Left ventricle myocardium inferior (tissue), 1 donor: Measurements from ENCODE around the gene SPTB. TPM values are rescaled to one million over a fixed set of nuclear protein-coding genes. Genes with fewer than 3 reads are reported as not detected.

Experiments used
- DNase-seq: peaks from one replicate; pipeline ENCODE4 v3.0.0-alpha.2; 2020
- H3K27ac ChIP-seq: fragments of 200-600 bp; replicated peaks from 2 replicates; pipeline ENCODE4 v1.8.0; 2021
- H3K27me3 ChIP-seq: fragments of 200-600 bp; 2 replicates; pipeline ENCODE4 v1.8.0; 2021; ENCODE audit warnings: low read depth
- H3K36me3 ChIP-seq: fragments of 200-600 bp; 2 replicates; pipeline ENCODE4 v1.8.0; 2021
- H3K4me1 ChIP-seq: fragments of 200-600 bp; 2 replicates; pipeline ENCODE4 v1.8.0; 2021
- H3K4me3 ChIP-seq: fragments of 200-600 bp; 2 replicates; pipeline ENCODE4 v1.8.0; 2021; ENCODE audit warnings: mild to moderate bottlenecking, moderate library complexity
- H3K9me3 ChIP-seq: fragments of 200-600 bp; replicated peaks from 2 replicates; pipeline ENCODE4 v1.8.0; 2021
- CTCF ChIP-seq: fragments of 200-600 bp; IDR thresholded peaks from 2 replicates; pipeline ENCODE4 v1.8.0; 2021; ENCODE audit warnings: antibody characterized with exemption, mild to moderate bottlenecking, borderline replicate concordance
- intact Hi-C: fragments of 100-400 bp; cut with micrococcal nuclease; formaldehyde crosslinking; loops from one replicate; pipeline ENCODE4 v1.11.0; 2022
- total RNA-seq: library from RNA; stranded (reverse); fragmentation: NEBNext Ultra II Directional; extraction: Animal tissue kit (Norgen Biotek cat#: 25700); gene quantifications from one replicate; pipeline ENCODE4 v1.2.1, GENCODE V29; 2021
- donor health status: DM: no; HTN: yes; CAD: no; lungs with severe emphysema.

Gene SPTB
- total RNA-seq, 1 donor from 2014 or later = 82.2 TPM

DNA sequence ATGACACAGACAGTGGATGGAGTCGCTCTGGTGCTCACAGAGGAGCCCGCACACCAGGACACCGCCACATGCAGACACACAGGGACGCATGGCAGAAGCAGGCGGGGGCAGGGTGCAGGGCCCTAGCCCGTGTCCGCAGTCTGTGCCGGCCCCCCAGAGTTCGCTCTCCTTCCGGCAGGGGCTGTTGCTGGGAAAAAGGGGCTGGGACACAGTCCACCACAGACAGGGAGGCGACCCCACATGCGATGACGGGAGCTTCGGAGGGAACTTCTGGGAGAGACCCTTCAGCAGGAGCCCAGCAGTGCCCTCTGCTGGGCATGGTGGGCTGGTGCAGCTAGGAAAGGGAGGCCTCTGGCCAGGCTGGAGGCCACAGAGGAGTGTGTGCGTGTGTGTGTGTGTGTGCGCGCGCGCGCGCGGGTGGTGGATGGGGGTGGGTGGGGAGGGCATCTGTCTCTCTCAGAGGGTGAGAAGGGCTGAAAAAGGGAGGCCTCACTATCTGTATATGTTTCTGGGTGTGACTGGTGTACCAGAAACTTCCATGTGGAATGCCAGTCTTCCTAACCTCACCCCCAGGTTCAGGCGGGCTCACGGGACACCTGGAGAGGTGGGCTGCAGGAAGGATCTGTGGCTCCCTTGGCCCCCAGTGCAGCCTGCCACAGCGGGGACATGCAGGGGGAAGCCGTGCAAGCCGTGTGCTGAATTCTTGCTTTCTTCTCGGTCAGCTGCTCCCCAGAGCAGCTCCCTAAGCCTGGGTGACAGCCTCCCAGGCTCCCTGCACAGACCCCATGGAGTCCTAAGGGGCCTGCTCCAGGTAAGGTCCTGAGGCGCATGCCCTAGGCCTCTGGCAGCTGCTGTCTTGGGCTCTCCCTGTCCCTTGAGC is 114.8 kb downstream of the SPTB start:
- peaks cover 14% of the 10 kb centered on the region for H3K36me3 ChIP-seq
- intact Hi-C loops = loop anchor here (5.0 kb wide), 1 partner anchor 93 kb away; no protein-coding TSS in a partner anchor
- H3K27me3 ChIP-seq = peaks cover 9% of the 10 kb centered on the region
- peak overlapping the region; percentile 75 for H3K27ac ChIP-seq
- H3K4me1 ChIP-seq = peaks cover 49% of the 10 kb centered on the region
- peak; percentile 69 for DNase-seq
- TF ChIP-seq CTCF = peak; percentile 90
- peak overlapping the region; percentile 51 for H3K4me3 ChIP-seq
- no peaks in the 10 kb centered on the region for H3K9me3 ChIP-seq

- peaks cover 7% of the 10 kb centered on the region for H3K36me3 ChIP-seq
- H3K27ac ChIP-seq = peak overlapping the region; percentile 75
- intact Hi-C loops = loop anchor here (5.0 kb wide), 1 partner anchor 92 kb away; no protein-coding TSS in a partner anchor
- peak overlapping the region; percentile 51 for H3K4me3 ChIP-seq
- no peak for TF ChIP-seq CTCF
- no peak for DNase-seq
- peaks cover 16% of the 10 kb centered on the region for H3K27me3 ChIP-seq
- H3K9me3 ChIP-seq = no peaks in the 10 kb centered on the region
- peaks cover 58% of the 10 kb centered on the region for H3K4me1 ChIP-seq
Measured at GRCh38 chr14:64763801-64764621, 115.7 kb downstream of the SPTB start.

DNA sequence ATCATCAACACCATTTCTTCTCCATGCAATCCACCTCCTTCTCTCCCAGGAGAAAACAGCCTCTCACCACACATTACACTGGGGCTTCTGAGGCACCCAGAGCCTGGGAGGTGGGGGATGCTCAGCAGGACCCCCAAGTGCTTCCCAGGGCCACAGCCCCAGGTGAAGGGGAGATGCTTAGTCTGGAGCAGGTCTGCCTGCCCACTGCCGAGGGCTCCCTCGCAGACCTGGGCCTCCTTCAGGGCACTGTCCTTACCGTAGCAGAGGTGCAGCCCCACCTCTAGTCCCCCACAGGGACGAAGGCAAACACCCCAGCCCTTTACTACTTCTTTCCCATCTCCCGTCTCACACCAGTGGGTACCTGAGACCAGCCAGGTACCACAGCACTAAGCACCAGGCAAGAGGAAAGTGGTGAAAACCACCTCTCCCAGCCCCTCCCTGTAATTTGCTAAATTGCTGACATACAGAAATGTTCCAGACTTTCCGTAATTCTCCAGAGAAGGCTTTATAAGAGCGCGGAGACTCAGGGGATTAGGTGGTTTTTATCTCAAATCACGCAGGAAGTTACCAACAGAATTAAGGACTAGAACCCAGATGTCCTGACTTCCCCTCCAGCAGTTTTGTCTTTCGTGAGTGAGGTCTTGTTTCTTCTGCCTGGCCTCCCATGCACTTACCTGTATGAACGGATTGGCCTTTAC is 116.5 kb downstream of the SPTB start:
- intact Hi-C loops = loop anchor here (5.0 kb wide), 1 partner anchor 91 kb away; no protein-coding TSS in a partner anchor
- H3K9me3 ChIP-seq = no peaks in the 10 kb centered on the region
- TF ChIP-seq CTCF = no peak
- DNase-seq = no peak
- peaks cover 66% of the 10 kb centered on the region for H3K4me1 ChIP-seq
- peak overlapping the region; percentile 75 for H3K27ac ChIP-seq
- no peak overlapping the region for H3K4me3 ChIP-seq
- peaks cover 2% of the 10 kb centered on the region for H3K36me3 ChIP-seq
- peaks cover 16% of the 10 kb centered on the region for H3K27me3 ChIP-seq

GRCh38 chr14:64762044-64763034 is 117.4 kb downstream of the SPTB start:
- H3K27me3 ChIP-seq = peaks cover 16% of the 10 kb centered on the region
- intact Hi-C loops = loop anchor here (5.0 kb wide), 1 partner anchor 90 kb away; no protein-coding TSS in a partner anchor
- no peaks in the 10 kb centered on the region for H3K9me3 ChIP-seq
- peaks cover 2% of the 10 kb centered on the region for H3K36me3 ChIP-seq
- TF ChIP-seq CTCF = no peak
- no peak overlapping the region for H3K4me3 ChIP-seq
- H3K4me1 ChIP-seq = peaks cover 75% of the 10 kb centered on the region
- peak; percentile 82 for DNase-seq
- peak overlapping the region; percentile 75 for H3K27ac ChIP-seq
